Nephron (organoid): ENCODE data around the gene NR2F1.
A peak's percentile ranks its signal among the peaks of the same experiment; 100 is the strongest.

Experiments
- H3K27ac Mint-ChIP-seq, 3 experiments: 2 replicates each; pipeline ENCODE4 v1.8.0; 2020; ENCODE audit warnings: mixed read lengths in 3 of 3, mild to moderate bottlenecking in 2 of 3, moderate library complexity in 1 of 3
- H3K27me3 Mint-ChIP-seq: 2 replicates; pipeline ENCODE4 v1.8.0; 2021; ENCODE audit warnings: low read depth, mild to moderate bottlenecking, moderate library complexity, mixed read lengths
- H3K36me3 Mint-ChIP-seq: 2 replicates; pipeline ENCODE4 v1.8.0; 2020; ENCODE audit warnings: low read depth, mixed read lengths
- H3K4me1 Mint-ChIP-seq: 2 replicates; pipeline ENCODE4 v1.8.0; 2020; ENCODE audit warnings: mixed read lengths
- H3K4me3 Mint-ChIP-seq, 3 experiments: 2 replicates each; pipeline ENCODE4 v1.8.0; 2020; ENCODE audit warnings: mild to moderate bottlenecking in 3 of 3, mixed read lengths in 3 of 3, moderate library complexity in 2 of 3
- H3K9me3 Mint-ChIP-seq: 2 replicates; pipeline ENCODE4 v1.8.0; 2020; ENCODE audit warnings: mixed read lengths
- TF ChIP-seq, protein P1 (sequence below), 3 experiments: fragments of 200-600 bp; sonication (generic); IDR thresholded peaks; one replicate each; pipeline ENCODE4 v1.5.0; 2021; ENCODE audit warnings: antibody characterized with exemption in 3 of 3; ENCODE audit not compliant: unreplicated experiment in 3 of 3

NR2F1 gene

DNA sequence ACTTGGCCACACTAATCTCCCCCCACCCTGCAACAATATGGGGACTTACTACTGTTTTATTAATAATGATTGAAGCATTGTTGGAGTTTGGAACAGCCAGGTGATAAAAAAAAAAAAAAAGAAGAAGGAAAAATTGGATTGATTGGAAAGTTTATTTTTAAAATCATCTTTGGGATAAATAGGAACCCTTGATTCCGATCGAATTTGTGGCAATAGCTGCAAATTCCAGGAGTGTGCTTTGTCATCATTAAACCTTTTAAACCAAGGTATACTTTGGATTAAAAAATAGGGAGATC is 907 bp upstream of the NR2F1 start:
- H3K36me3 Mint-ChIP-seq = peaks cover 21% of the 10 kb centered on the region
- peaks cover 36% of the 10 kb centered on the region for H3K27me3 Mint-ChIP-seq
- H3K27ac Mint-ChIP-seq = no peak overlapping the region
- H3K4me3 Mint-ChIP-seq = no peak overlapping the region
- H3K4me1 Mint-ChIP-seq = peaks cover 14% of the 10 kb centered on the region
- TF ChIP-seq, protein P1, sequence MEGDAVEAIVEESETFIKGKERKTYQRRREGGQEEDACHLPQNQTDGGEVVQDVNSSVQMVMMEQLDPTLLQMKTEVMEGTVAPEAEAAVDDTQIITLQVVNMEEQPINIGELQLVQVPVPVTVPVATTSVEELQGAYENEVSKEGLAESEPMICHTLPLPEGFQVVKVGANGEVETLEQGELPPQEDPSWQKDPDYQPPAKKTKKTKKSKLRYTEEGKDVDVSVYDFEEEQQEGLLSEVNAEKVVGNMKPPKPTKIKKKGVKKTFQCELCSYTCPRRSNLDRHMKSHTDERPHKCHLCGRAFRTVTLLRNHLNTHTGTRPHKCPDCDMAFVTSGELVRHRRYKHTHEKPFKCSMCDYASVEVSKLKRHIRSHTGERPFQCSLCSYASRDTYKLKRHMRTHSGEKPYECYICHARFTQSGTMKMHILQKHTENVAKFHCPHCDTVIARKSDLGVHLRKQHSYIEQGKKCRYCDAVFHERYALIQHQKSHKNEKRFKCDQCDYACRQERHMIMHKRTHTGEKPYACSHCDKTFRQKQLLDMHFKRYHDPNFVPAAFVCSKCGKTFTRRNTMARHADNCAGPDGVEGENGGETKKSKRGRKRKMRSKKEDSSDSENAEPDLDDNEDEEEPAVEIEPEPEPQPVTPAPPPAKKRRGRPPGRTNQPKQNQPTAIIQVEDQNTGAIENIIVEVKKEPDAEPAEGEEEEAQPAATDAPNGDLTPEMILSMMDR (IDR thresholded peaks at IDR 0.05; ENCODE audit: unreplicated experiment in 3 of 3) = no peak
- H3K9me3 Mint-ChIP-seq = peaks cover 10% of the 10 kb centered on the region

DNA sequence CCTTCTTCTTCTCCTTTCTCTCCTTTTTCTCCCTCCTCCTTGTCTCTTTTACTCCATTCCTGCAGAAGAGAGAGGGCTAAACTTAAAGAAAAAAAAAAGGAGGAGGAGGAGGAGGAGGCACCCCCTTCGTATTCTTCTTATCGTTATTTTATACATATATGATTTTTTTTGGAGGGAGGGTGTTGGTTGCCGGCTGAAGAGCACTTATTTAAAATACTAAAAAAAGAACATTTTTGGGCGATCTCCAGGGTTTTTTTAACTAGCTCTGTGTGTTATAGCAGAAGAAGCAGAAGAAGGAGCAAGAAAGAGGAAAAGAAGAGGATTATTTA is 381 bp downstream of the NR2F1 start:
- peaks cover 7% of the 10 kb centered on the region for H3K4me1 Mint-ChIP-seq
- H3K36me3 Mint-ChIP-seq = peaks cover 32% of the 10 kb centered on the region
- TF ChIP-seq, protein P1 (IDR thresholded peaks at IDR 0.05; ENCODE audit: unreplicated experiment in 3 of 3) = no peak
- H3K4me3 Mint-ChIP-seq = no peak overlapping the region
- peaks cover 10% of the 10 kb centered on the region for H3K9me3 Mint-ChIP-seq
- peaks cover 36% of the 10 kb centered on the region for H3K27me3 Mint-ChIP-seq
- H3K27ac Mint-ChIP-seq = no peak overlapping the region

DNA sequence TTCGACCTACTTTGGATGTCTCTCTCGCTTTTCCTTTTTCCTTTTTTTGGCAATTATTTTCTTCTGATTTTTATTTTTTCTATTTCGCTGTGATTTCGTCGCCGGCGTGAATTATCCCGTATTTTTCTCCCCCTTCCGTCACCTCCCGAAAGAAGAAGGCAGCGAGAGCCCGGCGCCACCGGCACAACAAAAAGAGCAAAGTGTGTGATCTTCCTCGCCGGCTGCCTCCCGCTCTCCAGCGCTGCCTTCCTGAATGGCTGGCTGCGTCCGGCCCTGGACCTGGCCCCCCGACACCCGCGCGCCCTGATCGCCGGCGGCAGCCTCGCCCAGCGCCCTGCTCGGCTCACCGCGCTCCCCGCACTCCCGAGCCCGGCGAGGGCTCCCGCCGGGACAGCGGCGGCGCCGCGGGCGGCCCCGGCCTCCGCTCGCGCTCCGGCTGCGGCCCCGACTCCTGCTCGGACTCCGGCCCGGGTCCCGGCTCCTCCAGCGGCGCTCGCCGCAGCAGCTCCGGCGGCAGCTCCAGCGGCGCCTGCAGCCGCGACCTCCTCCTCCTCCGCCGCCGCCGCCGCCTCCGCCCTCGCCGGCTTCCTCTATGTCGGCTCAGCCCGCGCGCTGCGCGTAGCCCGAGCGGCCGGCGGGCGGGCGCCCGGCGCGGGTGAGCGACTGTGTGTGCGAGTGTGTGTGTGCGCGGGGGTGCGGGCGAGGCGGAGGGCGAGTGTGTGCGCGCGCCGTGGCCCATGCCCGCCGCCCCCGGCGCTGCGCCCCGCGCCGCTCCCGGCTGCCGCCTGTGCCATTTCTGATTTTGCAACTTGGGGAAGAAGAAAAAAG is 960 bp downstream of the NR2F1 start:
- TF ChIP-seq, protein P1 (IDR thresholded peaks at IDR 0.05; ENCODE audit: unreplicated experiment in 3 of 3) = no peak

DNA sequence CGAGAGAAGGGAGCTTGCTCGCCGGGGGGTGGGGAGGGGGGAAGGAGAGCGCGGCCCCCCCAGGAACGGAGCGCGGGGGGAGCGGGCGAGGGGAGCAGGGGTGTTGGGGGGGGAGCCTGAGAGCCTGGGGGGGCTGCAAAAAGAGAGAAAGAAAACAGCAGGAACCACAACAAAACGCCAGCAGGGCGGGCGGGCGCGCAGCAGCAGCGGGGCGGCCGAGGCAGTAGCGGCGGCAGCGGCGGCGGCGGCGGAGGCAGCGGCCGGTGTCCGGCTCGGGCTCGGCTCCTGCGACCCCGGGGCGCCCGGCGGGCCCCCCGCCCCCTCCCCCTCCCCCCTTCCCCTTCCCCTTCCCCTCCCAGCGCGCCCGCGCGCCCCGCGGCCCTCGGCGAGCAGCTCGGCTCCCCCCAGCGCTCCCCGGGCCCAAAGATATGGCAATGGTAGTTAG is 1.6 kb downstream of the NR2F1 start:
- Mint-ChIP-seq H3K9me3 (peaks cover 12% of the 10 kb centered on the region), H3K4me3 (peak overlapping the region in 2 of 3 experiments; percentile 61 to 65), H3K4me1 (peaks cover 17% of the 10 kb centered on the region), H3K27ac (no peak overlapping the region), H3K36me3 (peaks cover 44% of the 10 kb centered on the region), H3K27me3 (peaks cover 44% of the 10 kb centered on the region)
- TF ChIP-seq, protein P1 (IDR thresholded peaks at IDR 0.05; ENCODE audit: unreplicated experiment in 3 of 3) = no peak

More for the DNA sequence above, 960 bp downstream of the NR2F1 start:
- Mint-ChIP-seq H3K4me1 (peaks cover 11% of the 10 kb centered on the region), H3K9me3 (peaks cover 12% of the 10 kb centered on the region), H3K27ac (no peak overlapping the region), H3K4me3 (peak overlapping the region in 2 of 3 experiments; percentile 61 to 65), H3K36me3 (peaks cover 38% of the 10 kb centered on the region), H3K27me3 (peaks cover 40% of the 10 kb centered on the region)

DNA sequence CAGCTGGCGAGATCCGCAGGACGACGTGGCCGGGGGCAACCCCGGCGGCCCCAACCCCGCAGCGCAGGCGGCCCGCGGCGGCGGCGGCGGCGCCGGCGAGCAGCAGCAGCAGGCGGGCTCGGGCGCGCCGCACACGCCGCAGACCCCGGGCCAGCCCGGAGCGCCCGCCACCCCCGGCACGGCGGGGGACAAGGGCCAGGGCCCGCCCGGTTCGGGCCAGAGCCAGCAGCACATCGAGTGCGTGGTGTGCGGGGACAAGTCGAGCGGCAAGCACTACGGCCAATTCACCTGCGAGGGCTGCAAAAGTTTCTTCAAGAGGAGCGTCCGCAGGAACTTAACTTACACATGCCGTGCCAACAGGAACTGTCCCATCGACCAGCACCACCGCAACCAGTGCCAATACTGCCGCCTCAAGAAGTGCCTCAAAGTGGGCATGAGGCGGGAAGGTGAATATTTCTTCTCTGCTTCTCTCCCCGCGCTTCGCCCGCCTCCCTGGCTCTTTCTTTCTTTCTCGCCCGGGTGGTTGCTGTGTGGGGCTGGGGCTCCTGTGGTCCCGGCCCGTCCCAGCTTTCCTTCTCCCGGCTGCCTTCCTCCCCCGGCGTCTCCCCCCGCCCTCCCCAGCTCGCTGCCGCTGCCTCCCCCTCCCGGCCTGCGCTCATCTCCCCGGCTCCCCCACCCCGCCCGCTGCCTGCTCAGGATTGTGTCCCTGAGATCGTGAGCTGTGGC is 2.2 kb downstream of the NR2F1 start:
- peaks cover 23% of the 10 kb centered on the region for H3K4me1 Mint-ChIP-seq
- H3K36me3 Mint-ChIP-seq = peaks cover 50% of the 10 kb centered on the region
- peaks cover 12% of the 10 kb centered on the region for H3K9me3 Mint-ChIP-seq
- peaks cover 50% of the 10 kb centered on the region for H3K27me3 Mint-ChIP-seq
- TF ChIP-seq, protein P1 (IDR thresholded peaks at IDR 0.05; ENCODE audit: unreplicated experiment in 3 of 3) = no peak
- peak overlapping the region; percentile 98 to 99 (median 98) for H3K4me3 Mint-ChIP-seq
- peak overlapping the region; percentile 99 to 100 (median 99) for H3K27ac Mint-ChIP-seq
